Astrocyte (in vitro differentiated cells and primary cell): ENCODE data around the gene PROSER2. TPM values are rescaled to one million over a fixed set of nuclear protein-coding genes. Genes with fewer than 3 reads are reported as not detected.
A peak's percentile ranks its signal among the peaks of the same experiment; 100 is the strongest.

Experiments
- DNase-seq: peaks from one replicate; pipeline ENCODE4 v3.0.0-alpha.2; 2010; ENCODE audit warnings: low read depth
- FAIRE-seq: peaks from 2 replicates; lab custom pipeline; 2011; peaks lifted over from hg19 to GRCh38; lab: Jason Lieb, UNC
- H2AFZ ChIP-seq: 2 replicates; pipeline ENCODE4 v1.6.0; 2012; ENCODE audit warnings: low read depth, low read length, inconsistent platforms
- H3K27ac ChIP-seq: 2 replicates; pipeline ENCODE4 v1.5.1; 2011; ENCODE audit warnings: low read depth, low read length, inconsistent platforms
- H3K27me3 ChIP-seq: 2 replicates; pipeline ENCODE4 v1.6.0; 2011; ENCODE audit warnings: low read length, inconsistent platforms; ENCODE audit not compliant: insufficient read depth
- H3K36me3 ChIP-seq: 2 replicates; pipeline ENCODE4 v1.5.1; 2011; ENCODE audit warnings: low read length, inconsistent platforms; ENCODE audit not compliant: insufficient read depth
- H3K4me1 ChIP-seq: 2 replicates; pipeline ENCODE4 v1.5.1; 2011; ENCODE audit warnings: low read length, inconsistent platforms; ENCODE audit not compliant: insufficient read depth
- H3K4me2 ChIP-seq: 2 replicates; pipeline ENCODE4 v1.6.0; 2012; ENCODE audit warnings: low read length, inconsistent platforms
- H3K4me3 ChIP-seq: 2 replicates; pipeline ENCODE4 v1.5.1; 2011; ENCODE audit warnings: low read depth, mild to moderate bottlenecking, low read length, inconsistent platforms; ENCODE audit not compliant: insufficient read depth
- H3K79me2 ChIP-seq: 2 replicates; pipeline ENCODE4 v1.6.0; 2012; ENCODE audit warnings: mild to moderate bottlenecking, low read length, inconsistent platforms; ENCODE audit not compliant: insufficient read depth
- H3K9ac ChIP-seq: 2 replicates; pipeline ENCODE4 v1.6.0; 2012; ENCODE audit warnings: mild to moderate bottlenecking, low read length, inconsistent platforms
- H3K9me3 ChIP-seq: 2 replicates; pipeline ENCODE4 v1.5.1; 2012; ENCODE audit warnings: low read depth, mild to moderate bottlenecking, low read length, inconsistent platforms; ENCODE audit not compliant: insufficient read depth
- H4K20me1 ChIP-seq: 2 replicates; pipeline ENCODE4 v1.6.0; 2012; ENCODE audit warnings: low read length, inconsistent platforms; ENCODE audit not compliant: insufficient read depth
- H3K27ac Mint-ChIP-seq: one replicate; pipeline ENCODE4 v1.8.0; 2021; ENCODE audit warnings: mild to moderate bottlenecking, mixed read lengths; ENCODE audit not compliant: unreplicated experiment
- H3K27me3 Mint-ChIP-seq: one replicate; pipeline ENCODE4 v1.8.0; 2021; ENCODE audit warnings: low read depth, mixed read lengths; ENCODE audit not compliant: unreplicated experiment
- H3K36me3 Mint-ChIP-seq: one replicate; pipeline ENCODE4 v1.8.0; 2021; ENCODE audit warnings: low read depth, mixed read lengths; ENCODE audit not compliant: unreplicated experiment
- H3K4me1 Mint-ChIP-seq: one replicate; pipeline ENCODE4 v1.8.0; 2021; ENCODE audit warnings: low read depth, mixed read lengths; ENCODE audit not compliant: unreplicated experiment
- H3K4me3 Mint-ChIP-seq: one replicate; pipeline ENCODE4 v1.8.0; 2021; ENCODE audit warnings: mild to moderate bottlenecking, moderate library complexity, mixed read lengths; ENCODE audit not compliant: unreplicated experiment
- H3K9me3 Mint-ChIP-seq: one replicate; pipeline ENCODE4 v1.8.0; 2021; ENCODE audit warnings: mild to moderate bottlenecking, mixed read lengths; ENCODE audit not compliant: unreplicated experiment
- CTCF ChIP-seq: IDR thresholded peaks from 2 replicates; pipeline ENCODE4 v1.5.1; 2011; ENCODE audit warnings: low read depth, mild to moderate bottlenecking, inconsistent platforms, low read length, moderate library complexity; ENCODE audit not compliant: insufficient read depth
- EZH2 ChIP-seq: IDR thresholded peaks from 2 replicates; pipeline ENCODE4 v1.6.1; 2012; ENCODE audit warnings: mild to moderate bottlenecking, low read length, inconsistent platforms; ENCODE audit not compliant: insufficient read depth
- total RNA-seq: library from RNA; stranded (reverse); gene quantifications from 2 replicates; pipeline ENCODE4 v1.2.1, GENCODE V29; 2021

PROSER2 gene
- total RNA-seq, 1 donor from 2014 or later, result 12.1 TPM

GRCh38 chr10:11866199-11866925 is 43.2 kb downstream of the PROSER2 start:
- H3K79me2 ChIP-seq, result no peaks in the 10 kb centered on the region
- no peak overlapping the region for H3K27ac ChIP-seq
- no peaks in the 10 kb centered on the region for H4K20me1 ChIP-seq
- no peak for FAIRE-seq
- DNase-seq, result no peak
- Mint-ChIP-seq H3K36me3 (peaks cover 12% of the 10 kb centered on the region), H3K4me1 (peaks cover 6% of the 10 kb centered on the region), H3K27ac (no peak overlapping the region), H3K27me3 (no peaks in the 10 kb centered on the region), H3K4me3 (no peak overlapping the region), H3K9me3 (no peaks in the 10 kb centered on the region)
- peaks cover 1% of the 10 kb centered on the region for H3K4me1 ChIP-seq
- H3K9ac ChIP-seq, result no peak overlapping the region
- no peak overlapping the region for H2AFZ ChIP-seq
- H3K4me2 ChIP-seq, result no peak overlapping the region
- no peaks in the 10 kb centered on the region for H3K36me3 ChIP-seq
- no peaks in the 10 kb centered on the region for H3K27me3 ChIP-seq
- H3K4me3 ChIP-seq, result no peak overlapping the region
- no peak for TF ChIP-seq EZH2
- no peak for TF ChIP-seq CTCF
- no peaks in the 10 kb centered on the region for H3K9me3 ChIP-seq

- Histone ChIP-seq H3K27ac (no peak overlapping the region), H3K9ac (no peak overlapping the region), H3K27me3 (no peaks in the 10 kb centered on the region), H3K79me2 (no peaks in the 10 kb centered on the region), H3K36me3 (no peaks in the 10 kb centered on the region), H2AFZ (no peak overlapping the region), H3K4me2 (peak overlapping the region; percentile 73), H4K20me1 (no peaks in the 10 kb centered on the region), H3K4me1 (peaks cover 3% of the 10 kb centered on the region), H3K9me3 (no peaks in the 10 kb centered on the region), H3K4me3 (no peak overlapping the region)
- Mint-ChIP-seq H3K4me3 (no peak overlapping the region), H3K9me3 (no peaks in the 10 kb centered on the region), H3K27ac (no peak overlapping the region), H3K4me1 (peaks cover 9% of the 10 kb centered on the region), H3K27me3 (no peaks in the 10 kb centered on the region), H3K36me3 (peaks cover 8% of the 10 kb centered on the region)
- FAIRE-seq (no peak), DNase-seq (no peak)
- no peak for TF ChIP-seq CTCF
- TF ChIP-seq EZH2, result no peak
Measured at GRCh38 chr10:11869219-11869618, 46.1 kb downstream of the PROSER2 start.
